Lung (tissue), 12 donors: ENCODE data around the gene SNRPD2. TPM values are rescaled to one million over a fixed set of nuclear protein-coding genes. Genes with fewer than 3 reads are reported as not detected.
A peak's percentile ranks its signal among the peaks of the same experiment; 100 is the strongest.

Experiments
- ATAC-seq: fragments of 200-7000 bp; cut with Tn5 transposase; one replicate; pipeline ENCODE4 v1.9.1; 2020; ENCODE audit warnings: moderate number of reproducible peaks; ENCODE audit not compliant: insufficient read depth, low FRiP score
- DNase-seq, 3 donors: peaks; one replicate each; pipeline ENCODE4 v3.0.0-alpha.2; 2013 to 2017
- H3K27ac ChIP-seq, 2 donors: one replicate each; pipeline ENCODE4 v1.5.1; 2013; ENCODE audit warnings: mild to moderate bottlenecking in 2 of 2, moderate library complexity in 2 of 2, control low read depth in 1 of 2, inconsistent platforms in 1 of 2, low read depth in 1 of 2, low read length in 1 of 2
- H3K27me3 ChIP-seq, 3 donors: one replicate each; pipeline ENCODE4 v1.5.1; 2013; ENCODE audit warnings: low read length in 2 of 3; ENCODE audit not compliant: control insufficient read depth in 3 of 3, insufficient read depth in 3 of 3
- H3K36me3 ChIP-seq, 4 donors: one replicate each; pipeline ENCODE4 v1.5.1; 2013; ENCODE audit warnings: low read length in 4 of 4, mild to moderate bottlenecking in 1 of 4, moderate library complexity in 1 of 4; ENCODE audit not compliant: control insufficient read depth in 4 of 4, insufficient read depth in 4 of 4
- H3K4me1 ChIP-seq, 5 donors: one replicate each; pipeline ENCODE4 v1.5.1; 2013; ENCODE audit warnings: low read length in 5 of 5, mild to moderate bottlenecking in 2 of 5, moderate library complexity in 1 of 5; ENCODE audit not compliant: control insufficient read depth in 5 of 5, insufficient read depth in 5 of 5
- H3K4me3 ChIP-seq: one replicate; pipeline ENCODE4 v1.5.1; 2013; ENCODE audit warnings: mild to moderate bottlenecking, control low read depth, moderate library complexity
- H3K9ac ChIP-seq, 2 donors: one replicate each; pipeline ENCODE4 v1.5.1; 2013; ENCODE audit warnings: low read length in 2 of 2, control low read depth in 1 of 2; ENCODE audit not compliant: insufficient read depth in 1 of 2
- H3K9me3 ChIP-seq, 4 donors: one replicate each; pipeline ENCODE4 v1.5.1; 2013; ENCODE audit warnings: low read length in 3 of 4, mild to moderate bottlenecking in 1 of 4, moderate library complexity in 1 of 4; ENCODE audit not compliant: control insufficient read depth in 4 of 4, insufficient read depth in 3 of 4
- CTCF ChIP-seq: IDR thresholded peaks from 2 replicates; pipeline ENCODE4 v1.5.1; 2012; ENCODE audit warnings: mild to moderate bottlenecking; ENCODE audit errors: control extremely low read depth, extremely low read depth
- WGBS, 2 donors: extraction: QIAGEN DNeasy Blood & Tissue Kit; methylation state at CpG; one replicate each; pipeline ENCODE4 v1.1.7; 2013; 5-methylcytosine and 5-hydroxymethylcytosine counted together
- polyA plus RNA-seq, 2 donors: library from polyadenylated mRNA; stranded (reverse); fragments of 200-250 nt; gene quantifications; one replicate each; pipeline ENCODE4 v1.2.1, GENCODE V29; 2013
- total RNA-seq, 2 donors: library from RNA; depleted of rRNA in 1 of 2; stranded (reverse); fragments of >200 nt in 1 of 2; gene quantifications; one replicate each; pipeline ENCODE4 v1.2.1, GENCODE V29; 2014 to 2021
- donor health status: control.
- donor health status: control.
- donor health status: Bipolar disorder and iron deficiency.
- donor health status: healthy.
- donor health status: DM: yes; HTN: yes; CAD: no.

Gene SNRPD2
- total and polyA plus RNA-seq, 4 donors: 151 to 410 (median 337) TPM

- ATAC-seq (no peak), DNase-seq (no peak)
- Histone ChIP-seq H3K9ac (no peak overlapping the region), H3K27me3 (peaks cover 0 to 19% (median 18%) of the 10 kb centered on the region in 3 donors), H3K27ac (no peak overlapping the region), H3K4me3 (no peak overlapping the region), H3K4me1 (peaks cover 0 to 17% (median 0%) of the 10 kb centered on the region in 5 donors), H3K9me3 (no peaks in the 10 kb centered on the region), H3K36me3 (no peaks in the 10 kb centered on the region)
- TF ChIP-seq CTCF: no peak
- 45 to 52% methylated on average over 14 of the region's 14 CpGs for WGBS, 2 donors
Measured at GRCh38 chr19:45643927-45644771, 47.6 kb downstream of the SNRPD2 start.

- H3K36me3 ChIP-seq: no peaks in the 10 kb centered on the region
- H3K9me3 ChIP-seq: no peaks in the 10 kb centered on the region
- H3K4me1 ChIP-seq: peaks cover 0 to 22% (median 0%) of the 10 kb centered on the region in 5 donors
- DNase-seq (peak; percentile 84 to 91 (median 86)), ATAC-seq (no peak)
- H3K27ac ChIP-seq: no peak overlapping the region
- H3K27me3 ChIP-seq: peaks cover 0 to 19% (median 18%) of the 10 kb centered on the region in 3 donors
- 5 to 9% methylated on average over 33 to 39 of the region's 39 CpGs for WGBS, 2 donors
- no peak overlapping the region for H3K9ac ChIP-seq
- TF ChIP-seq CTCF: peak; percentile 96
- H3K4me3 ChIP-seq: no peak overlapping the region
Measured at GRCh38 chr19:45643024-45643926, 48.5 kb downstream of the SNRPD2 start.

GRCh38 chr19:45641274-45642105, 50.3 kb downstream of the SNRPD2 start:
- Histone ChIP-seq H3K27me3 (peaks cover 0 to 19% (median 16%) of the 10 kb centered on the region in 3 donors), H3K9me3 (no peaks in the 10 kb centered on the region), H3K27ac (peak overlapping the region; percentile 17 to 92), H3K4me1 (peaks cover 0 to 26% (median 0%) of the 10 kb centered on the region in 5 donors), H3K4me3 (no peak overlapping the region), H3K9ac (no peak overlapping the region), H3K36me3 (no peaks in the 10 kb centered on the region)
- DNase-seq (peak; percentile 70 to 85 (median 70)), ATAC-seq (peak; percentile 70)
- no peak for TF ChIP-seq CTCF
- 1 to 2% methylated on average over 38 to 40 of the region's 40 CpGs for WGBS, 2 donors
